HG02884 (cell line): ENCODE data around the gene TMTC2.

Source experiments
- ATAC-seq: cut with Tn5 transposase; IDR thresholded peaks from one replicate; pipeline ENCODE4 v1.9.1; 2021; ENCODE audit warnings: mild to moderate bottlenecking, moderate library complexity; ENCODE audit not compliant: unreplicated experiment

The TMTC2 gene

DNA sequence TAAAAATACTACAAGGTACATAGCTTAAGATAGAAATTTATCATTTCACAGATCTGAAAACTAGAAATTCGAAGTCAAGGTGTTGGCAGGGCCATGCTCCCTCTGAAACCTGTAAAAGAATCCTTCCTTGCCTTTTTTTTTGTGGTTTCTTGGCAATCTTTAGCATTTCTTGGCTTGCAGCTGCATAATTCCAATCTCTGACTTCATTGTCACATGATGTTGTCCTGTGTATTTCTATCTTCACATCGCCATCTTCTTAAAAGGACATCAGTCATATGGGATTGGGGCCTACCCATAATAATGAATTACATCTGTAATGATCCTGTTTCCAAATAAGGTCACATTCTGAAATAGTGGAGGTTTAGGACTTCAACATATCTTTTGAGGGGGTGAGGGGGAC is 250.4 kb downstream of the TMTC2 start:
- ATAC-seq = no peak

DNA sequence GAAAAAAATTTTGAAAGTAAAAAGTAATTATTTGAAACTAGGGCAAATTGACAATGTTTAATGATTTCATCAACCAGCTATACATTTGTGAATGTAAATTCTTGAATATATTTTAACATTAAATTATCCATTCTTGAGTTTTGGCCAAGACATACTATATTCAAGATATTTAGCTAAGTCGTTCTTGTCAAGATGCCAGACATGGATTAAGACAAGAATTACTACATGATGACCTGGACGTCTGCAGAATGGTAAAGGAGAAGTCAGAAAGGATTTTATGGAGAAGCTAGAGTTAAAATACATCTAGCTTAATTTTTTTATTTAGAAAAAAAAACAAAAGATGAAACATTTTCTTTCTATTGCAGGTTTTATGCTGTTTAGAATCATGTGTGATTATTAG is 255.8 kb downstream of the TMTC2 start:
- no peak for ATAC-seq

DNA sequence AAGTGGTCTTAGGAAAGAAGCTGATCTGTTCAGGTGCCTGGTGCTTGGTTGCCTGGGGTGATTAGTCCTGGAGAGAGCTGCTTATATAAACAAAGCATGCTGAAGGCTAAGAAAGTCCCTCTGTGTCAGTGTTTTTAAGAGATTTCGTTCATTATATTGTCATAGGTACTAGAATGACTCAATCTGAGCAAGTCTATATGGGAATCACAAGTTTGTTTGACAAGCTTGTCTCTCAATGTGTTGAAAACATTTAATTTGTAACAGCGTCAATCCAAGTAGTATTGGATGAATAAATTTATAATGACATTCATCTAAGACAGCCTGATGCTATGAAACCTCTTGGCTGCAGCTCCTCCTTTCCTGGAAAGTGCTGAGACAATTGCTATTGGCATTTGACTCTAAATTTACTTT is 256.3 kb downstream of the TMTC2 start:
- no peak for ATAC-seq

DNA sequence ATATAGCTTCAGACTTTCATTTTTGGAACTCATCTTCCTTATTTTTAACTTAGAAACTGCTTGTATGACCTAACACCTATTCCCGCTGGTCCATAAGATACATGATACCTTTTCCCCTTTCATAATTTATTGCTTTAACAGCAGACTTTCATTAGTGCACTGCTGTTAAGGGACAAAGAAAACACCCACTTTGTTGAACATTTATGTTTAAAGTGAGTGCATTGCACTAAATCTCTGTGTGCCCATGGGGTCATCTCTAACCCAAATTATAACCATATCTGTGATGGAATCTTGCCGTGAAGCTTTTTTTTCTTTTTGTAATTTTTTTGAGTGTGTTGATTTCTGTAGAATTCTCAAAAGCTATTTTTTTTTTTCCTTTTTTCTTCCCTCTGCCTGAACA is 261.8 kb downstream of the TMTC2 start:
- no peak for ATAC-seq

DNA sequence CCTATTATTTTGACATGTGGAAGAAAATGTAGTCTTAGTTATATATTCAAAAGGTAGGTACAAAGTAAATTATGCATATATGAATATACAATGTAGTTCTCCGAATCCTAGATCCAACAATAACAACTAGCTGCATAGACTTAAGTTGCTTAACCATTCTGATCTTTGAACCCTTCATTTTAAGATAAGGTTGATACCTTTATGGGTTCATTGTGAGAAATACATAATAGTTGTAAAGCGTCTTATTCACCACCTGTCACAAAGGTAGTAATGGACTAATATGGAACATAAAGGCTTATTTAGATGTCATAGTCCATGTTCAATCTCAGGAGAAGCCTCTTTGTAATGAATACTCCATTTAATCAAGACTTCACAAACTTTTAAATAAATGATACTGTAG is 263.6 kb downstream of the TMTC2 start:
- ATAC-seq = no peak

DNA sequence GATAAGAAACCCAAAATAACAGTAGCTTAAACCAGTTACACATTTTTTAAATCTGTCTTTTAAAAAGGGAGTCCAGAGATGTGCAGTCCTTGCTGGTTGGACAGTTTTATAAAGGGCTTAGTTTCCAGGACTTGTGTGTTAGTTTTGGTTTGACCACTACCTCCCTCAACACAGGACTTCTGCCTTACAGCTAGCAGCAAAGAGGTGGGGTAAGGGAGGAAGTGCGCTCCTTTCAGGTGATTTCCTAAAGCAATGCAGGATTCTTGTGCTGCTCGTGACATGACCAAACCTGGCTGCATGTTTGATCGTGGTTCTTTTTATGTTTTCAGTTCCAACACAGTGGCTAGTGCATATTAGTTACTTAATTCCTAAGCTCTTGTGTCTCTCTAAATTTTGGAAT is 266.2 kb downstream of the TMTC2 start:
- ATAC-seq = peak; percentile 59

DNA sequence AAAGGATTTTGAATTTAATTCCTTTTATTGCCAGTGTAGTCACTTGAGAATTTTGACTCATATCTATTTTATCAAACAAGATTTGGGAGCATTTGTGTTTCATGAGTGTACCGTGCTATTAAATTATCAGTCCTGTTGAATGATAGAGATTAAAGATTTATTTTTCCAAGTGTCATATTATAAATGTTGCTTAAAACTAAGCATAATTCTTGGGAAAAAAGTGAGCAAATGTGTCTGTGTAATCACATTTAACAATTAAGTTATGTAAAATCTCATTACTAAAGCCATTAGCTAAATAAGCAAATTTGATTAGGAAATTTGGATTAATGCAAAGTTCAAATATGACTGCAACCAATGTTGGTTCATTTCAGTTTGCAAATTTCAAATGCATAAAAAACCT is 266.7 kb downstream of the TMTC2 start:
- ATAC-seq = no peak

DNA sequence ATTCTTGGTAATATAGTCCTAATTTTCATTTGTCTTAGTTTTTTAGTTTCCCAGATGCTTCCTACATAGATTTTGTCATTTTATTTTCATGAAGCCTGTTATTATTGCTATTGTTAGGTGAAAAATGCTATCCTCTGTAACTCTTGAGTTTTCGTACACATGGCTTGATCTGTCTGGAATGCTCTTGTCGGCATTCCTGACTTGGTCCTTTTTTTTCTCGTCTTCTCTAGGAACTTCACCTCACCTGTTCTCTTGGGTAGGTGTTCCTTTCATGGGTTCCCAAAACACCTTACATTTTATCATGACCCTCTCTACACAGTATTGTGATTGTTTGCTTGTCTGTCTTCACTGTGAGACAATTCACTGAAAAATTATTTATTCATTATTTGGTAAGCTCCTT is 267.4 kb downstream of the TMTC2 start:
- ATAC-seq = no peak

DNA sequence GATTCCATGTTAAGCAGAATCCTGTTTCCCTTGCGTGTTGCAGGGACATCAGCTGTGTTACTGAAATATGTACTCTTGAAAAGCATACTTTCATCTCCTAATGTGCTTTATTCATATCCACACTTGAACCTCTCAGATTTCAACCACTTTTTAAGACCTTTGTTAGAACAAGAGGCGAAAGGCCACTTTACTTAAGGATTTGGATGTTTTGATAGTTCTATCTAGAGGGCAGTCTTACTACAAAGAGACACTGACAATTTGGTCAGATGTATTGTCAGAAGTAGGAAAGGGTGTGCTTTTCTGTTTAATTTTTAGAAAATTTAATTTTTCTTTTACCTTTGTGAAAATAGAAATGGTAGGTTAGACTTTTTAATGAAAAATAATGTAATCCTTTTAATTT is 267.9 kb downstream of the TMTC2 start:
- ATAC-seq = no peak

DNA sequence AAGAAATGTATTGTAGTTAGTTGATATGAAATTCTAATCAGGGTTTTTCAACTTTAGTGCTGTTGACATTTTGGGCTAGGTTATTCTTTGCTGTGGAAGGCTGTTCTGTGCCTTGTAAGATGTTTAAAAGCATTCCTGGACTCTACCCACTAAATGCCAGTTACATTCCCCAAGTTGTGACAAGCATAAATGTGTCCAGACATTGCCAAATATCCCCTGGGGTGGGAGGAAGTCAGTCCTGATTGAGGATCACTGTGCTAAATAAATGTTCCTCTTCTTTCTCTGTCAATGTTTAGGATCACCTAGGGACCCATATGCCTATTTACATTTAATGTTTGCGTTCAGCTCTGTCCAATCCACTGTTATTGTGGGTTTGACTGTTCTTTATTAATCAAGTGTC is 268.3 kb downstream of the TMTC2 start:
- no peak for ATAC-seq

DNA sequence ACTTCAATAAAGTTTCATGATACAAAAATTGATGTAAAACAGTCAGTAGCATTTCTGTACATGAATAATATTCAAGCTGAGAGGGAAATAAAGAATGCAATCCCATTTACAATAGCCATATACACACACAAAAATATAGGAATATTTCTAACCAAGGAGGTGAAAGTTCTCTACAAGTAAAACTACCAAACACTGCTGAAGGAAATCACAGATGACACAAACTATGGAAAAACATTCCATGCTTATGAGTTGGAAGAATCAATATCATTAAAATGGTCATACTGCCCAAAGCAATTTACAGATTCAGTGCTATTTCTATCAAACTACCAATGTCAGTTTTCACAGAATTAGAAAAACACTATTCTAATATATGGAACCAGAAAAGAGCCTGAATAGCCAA is 272.3 kb downstream of the TMTC2 start:
- ATAC-seq = no peak

DNA sequence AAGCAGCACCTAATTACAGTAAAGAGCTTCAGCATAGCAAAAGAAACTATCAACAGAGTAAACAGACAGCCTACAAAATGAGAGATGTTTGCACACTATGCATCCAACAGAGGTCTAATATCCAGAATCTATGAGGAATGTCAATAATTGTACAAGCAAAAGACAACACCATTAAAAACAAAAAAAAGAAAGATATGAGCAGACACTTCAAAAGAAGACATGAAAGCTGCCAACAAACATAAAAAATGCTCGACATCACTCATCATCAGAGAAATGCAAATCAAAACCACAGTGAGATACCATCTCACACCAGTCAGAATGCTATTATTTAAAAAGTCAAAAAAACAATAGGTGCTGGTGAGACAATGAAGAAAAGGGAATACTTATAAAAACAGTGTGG is 273.1 kb downstream of the TMTC2 start:
- no peak for ATAC-seq

DNA sequence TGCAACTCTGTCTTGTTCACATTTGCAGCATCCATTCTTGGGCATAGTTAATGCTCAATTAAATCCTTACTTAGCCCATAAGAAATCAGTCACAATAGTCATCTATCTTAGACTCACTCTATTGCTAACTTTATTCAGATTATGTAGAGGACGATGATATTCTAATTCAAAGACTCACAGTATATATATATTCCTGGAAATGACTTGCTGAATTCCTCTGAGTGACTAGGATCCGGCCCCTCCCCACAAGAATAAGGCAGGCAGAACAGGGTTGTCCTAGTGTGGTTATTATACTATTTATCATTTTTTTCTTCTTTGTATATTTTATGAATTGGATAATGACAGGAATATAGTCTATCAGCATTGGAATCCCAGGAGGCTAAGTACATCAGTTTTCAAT is 275.1 kb downstream of the TMTC2 start:
- ATAC-seq = no peak

DNA sequence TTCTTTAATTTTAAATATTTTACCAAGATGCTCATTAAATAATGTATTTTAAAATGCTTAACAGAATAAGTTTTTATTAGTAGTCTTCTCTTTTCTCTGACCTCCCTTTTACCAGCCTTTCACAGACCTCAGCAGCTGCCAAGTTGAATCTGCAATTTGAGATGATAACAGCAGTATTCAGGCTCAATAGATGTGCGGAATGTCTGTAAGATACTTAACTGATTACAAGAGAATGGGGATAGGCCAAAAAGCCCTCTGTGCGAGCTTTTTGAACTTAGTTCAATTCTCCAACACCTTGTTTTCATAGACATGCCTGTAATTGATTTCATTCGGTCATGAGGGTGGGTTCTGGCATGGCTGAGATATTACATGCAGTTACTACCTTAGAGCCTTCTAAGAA is 277.2 kb downstream of the TMTC2 start:
- no peak for ATAC-seq

DNA sequence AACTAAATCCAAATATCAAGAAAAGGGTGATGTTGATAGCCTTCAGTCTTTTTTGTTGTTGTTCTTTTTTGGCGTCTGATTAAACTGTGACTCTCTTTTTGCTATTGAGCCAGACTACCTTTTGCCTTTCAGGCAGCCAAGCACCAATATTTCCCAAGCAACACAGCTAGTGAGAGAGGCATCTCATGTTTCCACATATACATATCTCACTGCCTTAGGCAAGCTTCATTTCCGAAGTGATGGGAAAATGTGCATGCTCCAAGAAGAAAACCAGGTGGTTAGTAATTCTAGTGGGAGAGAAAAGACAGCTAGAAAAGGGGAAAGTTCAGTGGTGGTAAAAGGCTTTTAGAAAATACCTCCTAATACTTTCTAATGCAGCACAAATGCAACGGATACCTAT is 277.7 kb downstream of the TMTC2 start:
- ATAC-seq = no peak

DNA sequence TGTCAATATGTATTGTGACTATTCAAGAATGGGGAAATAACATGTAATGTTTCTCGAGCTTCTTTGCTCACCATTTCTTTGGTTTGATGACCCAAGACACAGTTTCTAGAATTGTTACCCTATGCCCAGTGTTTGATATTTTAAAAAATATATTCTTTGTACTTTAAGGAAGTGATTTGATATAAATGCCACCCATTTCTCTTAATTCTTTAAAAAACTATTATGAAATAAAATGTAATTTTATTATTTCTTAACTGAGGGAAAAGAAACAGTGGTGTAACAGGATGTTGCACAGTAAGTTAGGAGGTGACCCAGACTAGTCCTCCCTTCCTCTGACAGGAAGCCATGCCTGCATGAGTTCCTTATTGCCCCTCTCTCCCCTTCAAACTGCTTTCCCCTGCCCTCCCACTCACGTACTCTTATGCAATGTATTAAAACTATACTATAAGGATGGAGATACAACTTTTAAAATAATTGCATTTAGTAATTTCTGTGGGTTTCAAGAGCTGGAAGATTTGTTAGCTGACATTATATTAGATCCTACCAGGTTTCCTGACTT is 279.4 kb downstream of the TMTC2 start:
- no peak for ATAC-seq

DNA sequence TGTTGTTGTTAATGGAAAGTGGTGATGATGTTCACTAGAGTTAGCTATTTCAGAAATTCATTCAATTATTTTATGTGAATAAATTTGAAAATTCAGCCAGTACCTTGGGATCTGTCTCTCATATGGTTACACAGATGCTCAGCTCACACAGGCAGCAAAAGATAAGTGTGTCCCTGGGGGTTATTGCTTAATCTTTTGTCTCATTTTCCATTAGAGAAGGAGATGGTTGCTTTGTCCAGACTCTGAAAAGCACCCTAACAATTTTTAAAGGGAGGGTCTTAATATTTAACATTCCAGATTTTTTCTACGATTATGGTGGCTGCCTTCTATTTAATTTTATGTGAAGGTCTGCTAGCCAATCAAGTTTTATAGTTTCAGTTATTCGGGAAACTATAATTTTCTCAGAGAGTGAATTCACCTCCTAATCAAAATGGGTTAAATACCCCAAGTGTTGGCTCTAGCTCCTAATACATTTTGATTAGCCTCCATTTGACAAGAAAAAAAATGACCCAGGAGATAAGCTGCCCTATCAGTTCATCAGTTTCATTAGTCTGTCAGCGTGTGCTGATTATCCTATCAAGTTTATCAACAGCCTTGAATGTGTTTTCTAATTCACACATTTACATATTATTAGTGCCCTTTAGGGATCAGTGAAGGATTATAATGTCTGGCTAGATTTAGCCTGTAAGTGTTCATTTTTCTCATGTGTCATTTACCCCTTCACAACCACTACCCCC is 282.1 kb downstream of the TMTC2 start:
- ATAC-seq = no peak

DNA sequence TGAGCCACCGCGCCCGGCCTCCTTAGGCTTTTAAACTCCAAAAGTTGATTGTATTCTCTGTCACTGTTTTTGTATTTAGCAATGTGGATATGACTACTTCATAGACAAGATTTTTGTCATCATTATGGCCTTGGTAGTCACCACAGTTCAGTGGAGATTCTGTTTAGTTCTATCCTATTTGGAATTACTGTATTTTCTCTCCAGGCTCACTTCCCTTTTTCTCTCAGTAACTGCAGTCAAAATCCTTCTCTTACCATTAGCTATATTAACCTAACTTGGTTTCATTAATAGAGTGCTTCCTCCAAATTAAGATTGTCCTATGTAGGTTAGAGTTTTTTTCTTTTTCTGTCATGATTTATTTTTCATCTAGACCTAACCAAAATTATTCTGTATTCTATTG is 283.9 kb downstream of the TMTC2 start:
- ATAC-seq = no peak

DNA sequence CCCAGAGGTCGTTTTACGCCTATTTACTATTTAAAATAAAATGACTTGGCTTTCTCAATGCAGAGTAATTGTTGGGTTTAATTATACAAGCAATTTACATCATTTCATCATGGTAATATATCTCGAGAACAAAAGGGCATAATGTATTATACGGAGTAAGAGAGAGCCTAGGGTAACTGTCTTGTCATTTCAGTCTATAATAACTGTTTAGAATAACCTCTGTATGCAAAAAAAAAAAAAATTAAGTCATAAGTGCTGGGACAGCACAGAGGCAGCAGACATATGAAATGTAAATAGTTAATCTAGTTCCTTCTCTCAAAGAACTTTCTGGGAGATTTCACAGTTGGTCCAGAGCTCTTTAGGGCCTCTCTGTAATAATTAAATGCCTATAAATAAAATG is 284.9 kb downstream of the TMTC2 start:
- no peak for ATAC-seq

DNA sequence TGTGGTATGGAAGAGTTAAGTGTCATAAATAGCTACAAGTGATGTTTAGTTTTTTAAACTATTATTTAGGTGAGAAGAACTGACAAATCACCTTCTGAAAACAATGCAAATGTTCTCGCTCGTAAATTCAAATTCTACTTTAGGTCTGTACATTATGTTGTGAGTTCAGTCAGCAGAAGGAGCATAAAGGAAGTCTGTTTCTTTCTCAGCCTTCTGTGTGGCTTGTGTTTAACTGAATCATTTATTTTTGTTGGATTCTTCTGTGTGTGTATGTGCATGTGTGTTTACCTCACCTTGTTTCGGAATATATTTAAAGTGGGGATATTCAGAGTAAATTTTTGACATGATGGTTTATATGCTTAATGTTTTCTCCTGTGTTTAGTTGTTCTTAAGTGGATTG is 285.9 kb downstream of the TMTC2 start:
- no peak for ATAC-seq

DNA sequence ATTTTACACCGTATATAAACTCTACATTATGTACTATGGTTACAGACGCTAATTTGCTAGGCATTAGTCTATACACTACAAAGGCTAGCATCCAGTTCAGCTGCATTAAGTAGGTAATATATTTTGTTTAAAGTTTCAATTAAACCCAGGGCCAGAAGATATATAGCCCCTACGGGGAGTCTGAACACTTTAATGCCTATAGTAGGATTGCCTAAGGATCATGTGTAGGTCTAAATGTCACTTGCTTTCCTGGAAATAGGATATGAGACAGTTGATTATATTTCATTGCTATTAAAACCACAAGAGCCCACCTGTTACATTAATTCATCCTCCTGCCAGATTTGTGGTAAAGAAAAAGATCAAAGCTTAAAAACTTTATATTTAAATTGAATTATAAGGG is 286.9 kb downstream of the TMTC2 start:
- no peak for ATAC-seq

DNA sequence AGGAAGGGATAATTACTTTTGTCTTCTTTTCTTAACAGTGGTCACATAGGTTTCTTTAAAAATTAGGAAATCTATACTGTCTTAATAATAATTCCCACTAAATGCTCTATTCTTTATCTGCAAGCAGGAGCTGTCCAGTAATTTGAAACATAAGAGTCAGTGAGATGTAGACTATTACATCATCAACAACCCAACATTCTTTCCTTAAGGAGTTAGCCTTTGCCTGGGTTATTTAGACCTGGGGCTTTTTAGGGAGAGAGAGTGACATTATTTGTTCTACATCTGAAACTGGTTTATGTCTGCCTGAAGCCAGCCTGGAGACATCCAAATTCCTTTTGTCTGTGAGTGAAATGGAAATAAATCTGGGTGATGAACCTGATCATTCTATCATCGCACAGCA is 294.4 kb downstream of the TMTC2 start:
- no peak for ATAC-seq

DNA sequence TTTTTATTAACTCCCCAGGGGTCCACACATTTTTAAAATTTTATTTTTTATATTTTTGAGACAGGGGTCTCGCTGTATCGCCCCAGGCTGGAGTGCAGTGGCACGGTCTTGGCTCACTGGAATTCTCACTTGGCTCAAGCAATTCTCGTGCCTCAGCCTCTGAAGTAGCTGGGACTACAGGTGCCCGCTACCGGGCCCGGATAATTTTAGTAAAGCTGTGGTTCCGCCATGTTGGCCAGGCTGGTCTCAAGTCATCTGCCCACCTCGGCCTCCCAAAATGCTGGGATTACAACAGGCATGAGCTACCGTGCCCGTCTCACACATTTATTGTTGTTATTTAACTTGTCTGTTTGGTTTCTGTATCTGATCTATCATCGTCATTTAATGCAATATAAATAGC is 307.4 kb downstream of the TMTC2 start:
- ATAC-seq = no peak
